Measurements from ENCODE around the gene ABCG5.

- no peak for TF ChIP-seq POLR2A (IDR thresholded peaks at IDR 0.05; ENCODE audit: low read length)
- TF ChIP-seq GATA1 (IDR thresholded peaks at IDR 0.05; ENCODE audit: low read depth, low read length) = no peak
Observed at GRCh38 chr2:43819491-43820163, 19.0 kb downstream of the ABCG5 start.
